HepG2 (cell line): ENCODE data around the gene COL18A1. TPM values are rescaled to one million over a fixed set of nuclear protein-coding genes. Genes with fewer than 3 reads are reported as not detected.

Experiments
- ATAC-seq: fragments of 200-7000 bp; cut with Tn5 transposase; 3 replicates; pipeline ENCODE4 v1.9.1; 2020; ENCODE audit warnings: mild to moderate bottlenecking, moderate library complexity
- BruUV-seq: library from RNA; stranded (reverse); fragments of 400-500 nt; replicated peaks from 2 replicates; lab custom pipeline; 2021; lab: Mats Ljungman, UMichigan
- CTCF ChIA-PET: fragments of 300-600 bp; formaldehyde crosslinking; extraction: SDS; loops from one replicate; lab custom pipeline; 2021; ENCODE audit warnings: low total read pairs, inconsistent platforms, low intra/inter-chr PET ratio; lab: Yijun Ruan, JAX
- POLR2A ChIA-PET: fragments of 350-600 bp; sonication (Branson Sonifier 250); formaldehyde crosslinking; loops from one replicate; lab custom pipeline; 2020; ENCODE audit warnings: antibody characterized with exemption, inconsistent platforms; lab: Yijun Ruan, JAX
- DNase-seq: peaks from one replicate; pipeline ENCODE4 v3.0.0-alpha.2; 2015; ENCODE audit warnings: low spot score
- FAIRE-seq: peaks from 3 replicates; lab custom pipeline; 2011; peaks lifted over from hg19 to GRCh38; lab: Jason Lieb, UNC
- H2AFZ ChIP-seq: one replicate; pipeline ENCODE4 v1.6.1; 2011; ENCODE audit warnings: low read length, inconsistent platforms
- H3K27ac ChIP-seq: fragments of 300-600 bp; 3 replicates; pipeline ENCODE4 v1.8.0; 2011; ENCODE audit warnings: mixed run types, mild to moderate bottlenecking, mixed read lengths, low read length, inconsistent platforms; ENCODE audit not compliant: insufficient read depth; ENCODE audit errors: extremely low read length
- H3K27me3 ChIP-seq, 2 experiments: fragments of 200-600 bp in 1 of 2; 2 replicates in 1 of 2; 3 replicates in 1 of 2; pipeline versions ENCODE4 v1.6.0 to v1.8.0; 2011; ENCODE audit warnings: low read length in 2 of 2, mild to moderate bottlenecking in 2 of 2, moderate library complexity in 2 of 2, inconsistent platforms in 1 of 2; ENCODE audit not compliant: insufficient read depth in 2 of 2, control insufficient read depth in 1 of 2
- H3K36me3 ChIP-seq, 2 experiments: fragments of 200-600 bp in 1 of 2; replicated peaks in 1 of 2; 2 replicates in 1 of 2; 3 replicates in 1 of 2; pipeline versions ENCODE4 v1.5.1 to v1.8.0; 2011; ENCODE audit warnings: low read length in 2 of 2, inconsistent platforms in 1 of 2; ENCODE audit not compliant: insufficient read depth in 2 of 2, control insufficient read depth in 1 of 2
- H3K4me1 ChIP-seq: 2 replicates; pipeline ENCODE4 v1.5.1; 2012; ENCODE audit warnings: low read length, inconsistent platforms; ENCODE audit not compliant: insufficient read depth
- H3K4me2 ChIP-seq: 2 replicates; pipeline ENCODE4 v1.6.0; 2011; ENCODE audit warnings: low read depth, low read length, inconsistent platforms
- H3K4me3 ChIP-seq, 3 experiments: fragments of 200-600 bp in 1 of 3; sonication (generic), shearing (Covaris generic) in 1 of 3; replicated peaks in 1 of 3; 2 replicates each; pipeline ENCODE4 v1.5.1; 2011 to 2016; ENCODE audit warnings: low read length in 3 of 3, inconsistent platforms in 2 of 3, low read depth in 2 of 3, mild to moderate bottlenecking in 2 of 3, control low read depth in 1 of 3, mixed read lengths in 1 of 3; ENCODE audit not compliant: insufficient read depth in 1 of 3
- H3K79me2 ChIP-seq: one replicate; pipeline ENCODE4 v1.6.1; 2011; ENCODE audit warnings: low read length, inconsistent platforms; ENCODE audit not compliant: insufficient read depth
- H3K9ac ChIP-seq: 2 replicates; pipeline ENCODE4 v1.6.0; 2011; ENCODE audit warnings: mild to moderate bottlenecking, low read depth, low read length, inconsistent platforms; ENCODE audit not compliant: insufficient read depth
- H3K9me3 ChIP-seq: 2 replicates; pipeline ENCODE4 v1.5.1; 2012; ENCODE audit warnings: mild to moderate bottlenecking, low read length
- H4K20me1 ChIP-seq: 2 replicates; pipeline ENCODE4 v1.6.0; 2011; ENCODE audit warnings: inconsistent platforms, mild to moderate bottlenecking, low read length, moderate library complexity; ENCODE audit not compliant: insufficient read depth
- ARID5B ChIP-seq: IDR thresholded peaks from 2 replicates; pipeline ENCODE4 v1.4.0; 2020; ENCODE audit warnings: mild to moderate bottlenecking, missing genetic modification reagents
- BHLHE40 ChIP-seq: IDR thresholded peaks from 2 replicates; pipeline ENCODE4 v1.6.1; 2011; ENCODE audit warnings: low read length, improper control_type of control experiment
- CREBL2 ChIP-seq: sonication (generic); formaldehyde crosslinking; IDR thresholded peaks from 2 replicates; pipeline ENCODE4 v1.8.1; 2023; ENCODE audit warnings: missing genetic modification reagents, mild to moderate bottlenecking, borderline replicate concordance
- GTF3A ChIP-seq: sonication (generic); formaldehyde crosslinking; conservative IDR thresholded peaks from 2 replicates; pipeline ENCODE4 v1.4.0; 2020; ENCODE audit warnings: mild to moderate bottlenecking, missing genetic modification reagents
- HIVEP1 ChIP-seq: sonication (generic); formaldehyde crosslinking; IDR thresholded peaks from 2 replicates; pipeline ENCODE4 v1.4.0; 2020; ENCODE audit warnings: mild to moderate bottlenecking, missing genetic modification reagents
- MTA1 ChIP-seq: sonication (generic); formaldehyde crosslinking; IDR thresholded peaks from 2 replicates; pipeline ENCODE4 v1.4.0; 2020; ENCODE audit warnings: missing genetic modification reagents, mild to moderate bottlenecking, borderline replicate concordance
- PLSCR1 ChIP-seq: sonication (generic); formaldehyde crosslinking; IDR thresholded peaks from 2 replicates; pipeline ENCODE4 v1.5.0; 2020; ENCODE audit warnings: missing genetic modification reagents, mild to moderate bottlenecking, borderline replicate concordance
- RBFOX2 ChIP-seq: fragments of 200-400 bp; formaldehyde crosslinking; IDR thresholded peaks from 2 replicates; pipeline ENCODE4 v1.6.1; 2017; ENCODE audit warnings: low read depth, mild to moderate bottlenecking, low read length
- REXO4 ChIP-seq: sonication (generic); formaldehyde crosslinking; IDR thresholded peaks from 2 replicates; pipeline ENCODE4 v1.8.0; 2022; ENCODE audit warnings: missing genetic modification reagents, mild to moderate bottlenecking, borderline replicate concordance
- RNF219 ChIP-seq: sonication (generic); formaldehyde crosslinking; IDR thresholded peaks from 2 replicates; pipeline ENCODE4 v1.5.0; 2020; ENCODE audit warnings: mild to moderate bottlenecking, missing genetic modification reagents
- SMAD3 ChIP-seq: sonication (generic); formaldehyde crosslinking; IDR thresholded peaks from 2 replicates; pipeline ENCODE4 v1.4.0; 2020; ENCODE audit warnings: missing genetic modification reagents
- TEAD3 ChIP-seq: optimal IDR thresholded peaks from 2 replicates; pipeline ENCODE3; 2016; ENCODE audit warnings: borderline replicate concordance
- ZIK1 ChIP-seq: sonication (generic); formaldehyde crosslinking; IDR thresholded peaks from 2 replicates; pipeline ENCODE4 v1.5.0; 2020; ENCODE audit warnings: mild to moderate bottlenecking, low read depth, missing genetic modification reagents, borderline replicate concordance
- ZNF569 ChIP-seq: sonication (generic); formaldehyde crosslinking; IDR thresholded peaks from 2 replicates; pipeline ENCODE4 v1.5.0; 2020; ENCODE audit warnings: mild to moderate bottlenecking, missing genetic modification reagents, moderate library complexity, borderline replicate concordance
- ZNF678 ChIP-seq: sonication (generic); formaldehyde crosslinking; IDR thresholded peaks from 2 replicates; pipeline ENCODE4 v1.4.0; 2020; ENCODE audit warnings: mild to moderate bottlenecking, missing genetic modification reagents
- WGBS: methylation state at CpG from one replicate; pipeline ENCODE4 v1.1.6; 2017; ENCODE audit warnings: low lambda C conversion rate; 5-methylcytosine and 5-hydroxymethylcytosine counted together
- in situ Hi-C: cut with HindIII; loops from 2 replicates; pipeline ENCODE4 v1.10.0; 2017; ENCODE audit warnings: low pct_unique_long_range_greater_than_20kb; ENCODE audit not compliant: extremely low pct_ligation_motif_present
- intact Hi-C: fragments of 100-400 bp; cut with micrococcal nuclease; formaldehyde crosslinking; loops from one replicate; pipeline ENCODE4 v1.10.0; 2022; ENCODE audit not compliant: unreplicated experiment
- polyA plus RNA-seq, 8 experiments: library from polyadenylated mRNA; depleted of rRNA in 3 of 8; stranded (reverse) in 7 of 8; unstranded in 1 of 8; fragments of >200 nt; fragmentation: Illumina TruSeq in 4 of 8; extraction: Trizol in 4 of 8; gene quantifications; 2 replicates each; pipeline versions ENCODE4 v1.2.1 to v1.2.3, GENCODE V29; 2011 to 2016; ENCODE audit warnings: low read depth in 4 of 8, missing spikeins in 1 of 8, mixed read lengths in 1 of 8; ENCODE audit not compliant: insufficient read depth in 1 of 8
- total RNA-seq, 5 experiments: library from RNA; depleted of rRNA; stranded (reverse); fragments of >200 nt; fragmentation: Illumina TruSeq; extraction: Trizol; gene quantifications; 2 replicates each; pipeline ENCODE4 v1.2.3, GENCODE V29; 2016; ENCODE audit warnings: low read depth in 1 of 5

Gene COL18A1
- total and polyA plus RNA-seq, 2 of the 13 experiments (the other 11 are each of a cell fraction or from before 2014, with no cell fraction given), result 79.0 to 102 TPM

- no TSS peak for BruUV-seq
- ChIA-PET CTCF (no interaction called here), POLR2A (interaction anchor here (0.6 to 8.9 kb wide), 15 partner anchors 10 to 140 kb away, joined by 3 to 210 read pairs (median 6); partner anchors contain the start of gene POFUT2)
- Histone ChIP-seq H3K4me1 (peaks cover 94% of the 10 kb centered on the region), H3K27me3 (no peaks in the 10 kb centered on the region), H3K36me3 (peaks cover 3 to 4% of the 10 kb centered on the region in 2 experiments; a peak in 1 of 5 replicates), H2AFZ (no peak overlapping the region), H3K27ac (peak overlapping the region; percentile 88), H3K4me3 (peak overlapping the region in 2 of 3 experiments; percentile 31 to 42; a peak in 1 of 6 replicates), H3K9ac (peak overlapping the region; percentile 60), H3K9me3 (no peaks in the 10 kb centered on the region), H3K4me2 (peak overlapping the region; percentile 59), H3K79me2 (peaks cover 67% of the 10 kb centered on the region), H4K20me1 (peaks cover 18% of the 10 kb centered on the region; the same call in 1 of the 2 replicates)
- in situ Hi-C loops (no loop called here), intact Hi-C loops (loop anchor here (1.0 kb wide), 1 partner anchor 120 kb away; no protein-coding TSS in a partner anchor)
- ATAC-seq (peak; percentile 67), FAIRE-seq (peak; percentile 87), DNase-seq (peak; percentile 93)
- WGBS, result 59% methylated on average over 16 of the region's 45 CpGs
- TF ChIP-seq RBFOX2, result peak; percentile 65
- TF ChIP-seq RNF219 (CRISPR knock-in tag), result no peak
- no peak for TF ChIP-seq GTF3A (CRISPR knock-in tag)
- TF ChIP-seq MTA1 (CRISPR knock-in tag), result peak; percentile 83
- TF ChIP-seq ZIK1 (CRISPR knock-in tag), result peak; percentile 98
- 0 out of 2 replicates have a peak, but pooled peaks have one; percentile 15 for TF ChIP-seq CREBL2 (CRISPR knock-in tag)
- TF ChIP-seq ZNF569, result no peak
- no peak for TF ChIP-seq PLSCR1 (CRISPR knock-in tag)
- TF ChIP-seq TEAD3 (CRISPR knock-in tag), result peak; percentile 95
- no peak for TF ChIP-seq REXO4 (CRISPR knock-in tag)
- peak; percentile 96 for TF ChIP-seq HIVEP1
- peak; percentile 65; the same call in 1 of the 2 replicates for TF ChIP-seq SMAD3
- TF ChIP-seq ZNF678 (CRISPR knock-in tag), result peak; percentile 55; the same call in 1 of the 2 replicates
- peak; percentile 87 for TF ChIP-seq ARID5B (CRISPR knock-in tag)
- TF ChIP-seq BHLHE40, result peak; percentile 97
These were observed 22.6 kb downstream of the COL18A1 start for GRCh38 chr21:45427331-45428271.
